ENCODE measurements around the gene LRRC38. TPM values are rescaled to one million over a fixed set of nuclear protein-coding genes. Genes with fewer than 3 reads are reported as not detected.
"Not testable (repeated sequence)": the region's sequence is repeated elsewhere in the genome, so short reads cannot be mapped to it uniquely, and the experiment has no call there.

Gene LRRC38, protein sequence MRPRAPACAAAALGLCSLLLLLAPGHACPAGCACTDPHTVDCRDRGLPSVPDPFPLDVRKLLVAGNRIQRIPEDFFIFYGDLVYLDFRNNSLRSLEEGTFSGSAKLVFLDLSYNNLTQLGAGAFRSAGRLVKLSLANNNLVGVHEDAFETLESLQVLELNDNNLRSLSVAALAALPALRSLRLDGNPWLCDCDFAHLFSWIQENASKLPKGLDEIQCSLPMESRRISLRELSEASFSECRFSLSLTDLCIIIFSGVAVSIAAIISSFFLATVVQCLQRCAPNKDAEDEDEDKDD
- total RNA-seq (10 to 100 TPM in 1 of 4 donors, 1 to 10 TPM in 3; 7.0 to 26.8 (median 9.5) TPM), polyA plus RNA-seq (1 to 10 TPM; 2.9 to 6.5 (median 5.1) TPM)
- long read RNA-seq, donor 1, transcript LRRC38-201 (2 exons, 2,209 nt), result major isoform, 18 of 26 reads
- long read RNA-seq, donor 1, partial matches to known transcripts, result 4 of 26 reads
- long read RNA-seq, donor 1, other reads (novel, unspliced or antisense), result 4 of 26 reads
- long read RNA-seq, donor 2, transcript LRRC38-201 (2 exons, 2,209 nt), result major isoform, 59 of 61 reads
- long read RNA-seq, donor 2, partial matches to known transcripts, result 1 of 61 reads
- long read RNA-seq, donor 2, other reads (novel, unspliced or antisense), result 1 of 61 reads

DNA sequence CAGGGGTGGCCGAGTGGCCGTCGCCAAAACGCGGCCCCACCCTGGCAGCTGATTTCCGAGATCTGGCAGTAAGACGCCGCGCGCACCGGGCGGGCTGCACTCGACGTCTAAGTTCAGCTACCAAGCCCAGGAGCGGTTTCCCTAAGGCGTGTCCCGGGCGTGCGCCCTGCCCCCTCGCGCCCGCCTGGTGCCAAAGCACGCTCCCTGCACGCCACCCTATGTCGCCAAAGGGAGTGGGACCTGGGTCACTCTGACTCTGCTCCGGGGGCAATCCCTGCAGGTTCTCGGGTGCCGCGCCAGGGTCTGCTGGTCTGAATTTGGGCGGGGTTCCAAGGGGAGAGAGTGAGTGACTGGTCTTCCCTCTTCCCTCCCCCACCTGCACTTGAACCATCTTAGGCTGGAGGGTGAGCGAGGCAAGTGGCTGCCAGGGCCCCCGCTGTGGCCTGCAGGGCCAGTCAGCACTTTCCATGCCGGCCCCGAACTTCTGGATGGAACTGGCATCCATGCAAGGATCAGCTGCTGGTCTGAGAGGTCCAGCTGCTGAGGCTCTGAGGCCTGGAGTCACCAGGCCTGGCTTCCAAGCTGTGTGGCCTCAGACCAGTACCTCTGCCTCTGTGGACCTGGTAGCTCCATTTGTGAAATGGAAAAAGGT is at the start of gene LRRC38:
Gene LRRC38, minus strand, starts transcription at position 109 of the 652 bp plus-strand sequence. CDS start 410 bp downstream, outside the sequence.
- DNase-seq, result peak; percentile 61 to 87
- Histone ChIP-seq H3K27ac (peak within 1 kb of the TSS; percentile 88), H3K9me3 (no peaks in the 10 kb centered on the region), H3K4me1 (peaks cover 11% of the 10 kb centered on the region), H3K4me3 (peak within 1 kb of the TSS; percentile 72), H3K27me3 (ENCODE audit: insufficient read depth in 3 of 3, low read length in 2 of 3) (no peaks in the 10 kb centered on the region), H3K36me3 (ENCODE audit: insufficient read depth in 1 of 2, low read depth in 1 of 2) (no peaks in the 10 kb centered on the region)
- TF ChIP-seq, protein P1, sequence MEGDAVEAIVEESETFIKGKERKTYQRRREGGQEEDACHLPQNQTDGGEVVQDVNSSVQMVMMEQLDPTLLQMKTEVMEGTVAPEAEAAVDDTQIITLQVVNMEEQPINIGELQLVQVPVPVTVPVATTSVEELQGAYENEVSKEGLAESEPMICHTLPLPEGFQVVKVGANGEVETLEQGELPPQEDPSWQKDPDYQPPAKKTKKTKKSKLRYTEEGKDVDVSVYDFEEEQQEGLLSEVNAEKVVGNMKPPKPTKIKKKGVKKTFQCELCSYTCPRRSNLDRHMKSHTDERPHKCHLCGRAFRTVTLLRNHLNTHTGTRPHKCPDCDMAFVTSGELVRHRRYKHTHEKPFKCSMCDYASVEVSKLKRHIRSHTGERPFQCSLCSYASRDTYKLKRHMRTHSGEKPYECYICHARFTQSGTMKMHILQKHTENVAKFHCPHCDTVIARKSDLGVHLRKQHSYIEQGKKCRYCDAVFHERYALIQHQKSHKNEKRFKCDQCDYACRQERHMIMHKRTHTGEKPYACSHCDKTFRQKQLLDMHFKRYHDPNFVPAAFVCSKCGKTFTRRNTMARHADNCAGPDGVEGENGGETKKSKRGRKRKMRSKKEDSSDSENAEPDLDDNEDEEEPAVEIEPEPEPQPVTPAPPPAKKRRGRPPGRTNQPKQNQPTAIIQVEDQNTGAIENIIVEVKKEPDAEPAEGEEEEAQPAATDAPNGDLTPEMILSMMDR (IDR thresholded peaks at IDR 0.05), result peak; percentile 12
- intact Hi-C loops (cut with DNase I), result no loop called here
- 1 to 3% (median 1%) methylated on average over 28 to 34 of the region's 34 CpGs for WGBS, 3 donors
- peak; percentile 72 to 87 (median 82) for ATAC-seq

DNA sequence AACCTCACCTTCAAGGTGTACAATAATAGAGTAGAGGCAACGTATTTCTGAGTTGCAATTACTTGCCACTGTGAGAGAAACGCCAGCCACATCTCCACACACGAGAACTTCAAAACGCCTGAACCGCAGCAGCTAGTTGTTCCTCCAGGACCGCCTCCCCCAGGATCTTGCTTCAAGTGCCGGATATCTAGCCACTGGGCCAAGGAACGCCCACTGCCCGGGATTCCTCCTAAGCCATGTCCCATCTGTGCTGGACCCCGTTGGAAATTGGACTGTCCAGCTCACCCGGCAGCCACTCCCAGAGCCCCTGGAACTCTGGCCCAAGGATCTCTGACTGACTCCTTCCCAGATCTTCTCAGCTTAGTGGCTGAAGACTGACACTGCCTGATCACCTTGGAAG is 49.2 kb upstream of the LRRC38 start:
- H3K9me3 ChIP-seq; H3K4me1 ChIP-seq; H3K27ac ChIP-seq; DNase-seq; H3K4me3 ChIP-seq; H3K27me3 ChIP-seq (ENCODE audit: insufficient read depth in 3 of 3, low read length in 2 of 3); H3K36me3 ChIP-seq (ENCODE audit: insufficient read depth in 1 of 2, low read depth in 1 of 2); ATAC-seq; intact Hi-C loops (cut with DNase I): not testable (repeated sequence)
- WGBS, 3 donors, result 81 to 85% (median 84%) methylated on average over 11 of the region's 11 CpGs

DNA sequence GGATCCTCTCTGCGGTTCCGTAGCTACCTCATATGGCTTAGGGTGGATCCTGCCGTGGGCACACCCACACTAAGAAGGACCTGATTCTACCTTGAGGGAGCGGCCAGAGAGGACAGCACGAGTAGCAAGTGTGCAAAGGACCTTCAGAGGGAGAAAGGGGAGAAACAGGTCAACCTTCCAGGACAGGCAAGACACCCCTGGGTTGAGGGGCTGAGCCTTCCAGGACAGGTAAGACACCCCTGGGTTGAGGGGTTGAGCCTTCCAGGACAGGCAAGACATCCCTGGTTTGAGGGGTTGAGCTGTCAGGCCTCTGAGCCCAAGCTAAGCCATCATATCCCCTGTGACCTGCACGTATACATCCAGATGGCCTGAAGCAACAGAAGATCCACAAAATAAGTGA is 46.7 kb upstream of the LRRC38 start:
- Histone ChIP-seq H3K4me1 (no peaks in the 10 kb centered on the region), H3K27me3 (ENCODE audit: insufficient read depth in 3 of 3, low read length in 2 of 3) (no peaks in the 10 kb centered on the region), H3K9me3 (no peaks in the 10 kb centered on the region), H3K36me3 (ENCODE audit: insufficient read depth in 1 of 2, low read depth in 1 of 2) (no peaks in the 10 kb centered on the region), H3K27ac (no peak overlapping the region), H3K4me3 (no peak overlapping the region)
- DNase-seq (no peak), ATAC-seq (no peak)
- 84 to 88% (median 88%) methylated on average over 6 of the region's 6 CpGs for WGBS, 3 donors
- TF ChIP-seq, protein P1 (IDR thresholded peaks at IDR 0.05), result no peak
- intact Hi-C loops (cut with DNase I), result no loop called here

DNA sequence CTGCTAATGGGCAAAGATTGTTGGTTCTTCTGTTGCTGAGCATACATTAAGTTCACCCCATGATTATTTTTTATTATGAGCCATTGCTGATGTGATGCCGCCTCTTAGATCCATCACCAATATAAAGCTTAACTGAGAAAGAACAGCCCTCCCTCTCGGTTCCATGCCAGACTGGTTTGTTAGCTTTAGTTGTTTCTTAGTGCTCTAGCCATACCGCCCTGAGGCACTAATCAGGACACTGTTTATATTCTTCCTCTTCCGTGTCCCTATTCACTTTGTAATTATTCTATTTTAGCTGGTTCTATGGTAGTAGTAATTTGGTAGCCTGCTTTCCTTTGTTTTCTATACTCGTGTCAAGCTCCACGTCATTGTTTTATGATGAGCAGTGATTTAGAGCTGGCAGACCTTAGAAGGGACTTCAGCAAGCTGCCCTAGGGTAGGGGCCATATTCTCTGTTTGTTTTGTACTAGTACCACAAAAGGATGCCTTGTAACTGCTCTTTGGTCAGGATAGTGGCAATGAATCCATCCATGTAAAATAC is 42.5 kb upstream of the LRRC38 start:
- Histone ChIP-seq H3K27me3 (ENCODE audit: insufficient read depth in 3 of 3, low read length in 2 of 3) (no peaks in the 10 kb centered on the region), H3K36me3 (ENCODE audit: insufficient read depth in 1 of 2, low read depth in 1 of 2) (no peaks in the 10 kb centered on the region), H3K4me1 (no peaks in the 10 kb centered on the region), H3K9me3 (no peaks in the 10 kb centered on the region), H3K27ac (no peak overlapping the region), H3K4me3 (no peak overlapping the region)
- intact Hi-C loops (cut with DNase I), result no loop called here
- 65 to 72% (median 71%) methylated on average over 6 of the region's 6 CpGs for WGBS, 3 donors
- ATAC-seq, result no peak
- TF ChIP-seq, protein P1 (IDR thresholded peaks at IDR 0.05), result no peak
- no peak for DNase-seq

DNA sequence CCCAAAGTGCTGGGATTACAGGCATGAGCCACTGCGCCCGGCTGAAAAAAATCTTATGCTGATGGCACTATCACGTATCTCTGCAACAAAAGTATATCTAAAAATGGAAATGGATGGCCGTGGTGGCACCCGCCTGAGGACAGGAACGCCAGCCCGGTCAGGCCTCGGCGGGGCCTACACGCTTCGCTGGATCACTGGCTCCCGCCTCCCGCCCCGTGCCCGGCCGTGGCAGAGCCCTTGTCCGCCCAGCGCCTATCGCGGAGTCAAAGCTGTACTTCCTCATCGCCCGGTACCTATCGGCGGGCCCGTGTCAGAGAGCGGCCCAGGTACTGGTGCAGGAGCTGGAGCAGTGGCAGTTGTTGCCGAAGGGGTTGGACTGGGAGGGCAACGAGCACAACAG is 41.0 kb upstream of the LRRC38 start:
- no peak for DNase-seq
- Histone ChIP-seq H3K4me1 (peaks cover 6% of the 10 kb centered on the region), H3K27me3 (ENCODE audit: insufficient read depth in 3 of 3, low read length in 2 of 3) (no peaks in the 10 kb centered on the region), H3K4me3 (no peak overlapping the region), H3K27ac (no peak overlapping the region), H3K9me3 (no peaks in the 10 kb centered on the region), H3K36me3 (ENCODE audit: insufficient read depth in 1 of 2, low read depth in 1 of 2) (no peaks in the 10 kb centered on the region)
- 96 to 98% (median 96%) methylated on average over 27 to 28 of the region's 28 CpGs for WGBS, 3 donors
- no peak for ATAC-seq
- intact Hi-C loops (cut with DNase I), result no loop called here
- TF ChIP-seq, protein P1 (IDR thresholded peaks at IDR 0.05), result no peak

All from psoas muscle (tissue), 8 donors.